Gastrocnemius medialis (tissue), 4 donors: ENCODE results near the gene UBE2V1.

Experiments used
- POLR2A ChIP-seq, 2 donors: fragments of 450-650 bp; IDR thresholded peaks; one replicate each; pipeline ENCODE4 v1.6.1; 2017; ENCODE audit warnings: antibody characterized with exemption in 2 of 2, mild to moderate bottlenecking in 2 of 2, moderate library complexity in 2 of 2
- TF ChIP-seq, protein P1 (sequence below), 5 experiments: fragments of 450-650 bp in 3 of 5; fragments of 200-600 bp in 2 of 5; sonication (generic) in 2 of 5; IDR thresholded peaks in 4 of 5; conservative IDR thresholded peaks in 1 of 5; 1 replicate in 4 of 5; 2 replicates in 1 of 5; pipeline ENCODE4 v1.5.1; 2016 to 2019; ENCODE audit warnings: antibody characterized with exemption in 5 of 5, mild to moderate bottlenecking in 3 of 5, moderate library complexity in 3 of 5

DNA sequence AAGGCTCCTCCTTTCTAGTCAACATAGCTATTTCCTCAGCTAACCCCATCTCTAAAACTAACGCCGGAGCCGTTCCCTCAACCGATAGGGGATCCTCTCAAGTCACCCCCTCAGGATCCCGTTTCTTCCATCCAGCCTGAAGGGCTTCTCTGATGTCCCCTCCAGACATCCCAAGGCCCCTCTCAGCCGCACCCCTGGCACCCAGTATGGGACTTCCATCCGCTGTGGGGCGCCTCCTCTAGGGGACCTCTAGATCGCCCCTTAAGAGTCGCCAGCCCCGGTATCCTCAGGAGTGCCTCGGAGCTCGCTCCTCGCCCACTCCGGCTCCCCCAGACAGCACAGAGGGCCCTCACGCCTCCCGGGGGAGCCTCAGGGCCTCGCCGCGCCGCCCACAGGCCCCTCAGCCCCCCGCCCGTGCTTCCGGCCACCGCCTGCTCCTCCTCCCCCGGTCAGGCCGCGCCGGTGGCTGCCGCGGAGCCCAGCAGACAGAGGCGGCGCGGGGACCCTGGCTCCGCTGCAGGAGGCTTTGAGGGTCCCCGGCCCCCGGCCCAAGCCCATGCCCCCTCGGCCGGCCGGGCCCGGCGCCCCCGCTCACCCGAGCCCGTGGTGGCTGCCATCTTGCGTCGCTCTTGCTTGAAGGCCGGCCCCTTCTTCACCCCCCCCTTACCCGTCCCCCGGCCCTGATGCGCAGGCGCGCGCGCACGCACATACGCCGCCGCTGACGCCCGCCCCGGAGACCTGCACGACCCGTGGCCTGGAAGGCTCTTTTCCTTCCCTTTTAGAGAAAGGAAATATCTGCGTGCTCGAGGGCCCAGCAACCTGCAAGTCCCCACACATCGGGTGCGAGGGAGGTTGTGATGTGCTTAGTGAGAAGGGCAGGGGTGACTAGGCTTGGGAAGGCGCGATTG, at the start of gene UBE2V1:
- TF ChIP-seq, protein P1, sequence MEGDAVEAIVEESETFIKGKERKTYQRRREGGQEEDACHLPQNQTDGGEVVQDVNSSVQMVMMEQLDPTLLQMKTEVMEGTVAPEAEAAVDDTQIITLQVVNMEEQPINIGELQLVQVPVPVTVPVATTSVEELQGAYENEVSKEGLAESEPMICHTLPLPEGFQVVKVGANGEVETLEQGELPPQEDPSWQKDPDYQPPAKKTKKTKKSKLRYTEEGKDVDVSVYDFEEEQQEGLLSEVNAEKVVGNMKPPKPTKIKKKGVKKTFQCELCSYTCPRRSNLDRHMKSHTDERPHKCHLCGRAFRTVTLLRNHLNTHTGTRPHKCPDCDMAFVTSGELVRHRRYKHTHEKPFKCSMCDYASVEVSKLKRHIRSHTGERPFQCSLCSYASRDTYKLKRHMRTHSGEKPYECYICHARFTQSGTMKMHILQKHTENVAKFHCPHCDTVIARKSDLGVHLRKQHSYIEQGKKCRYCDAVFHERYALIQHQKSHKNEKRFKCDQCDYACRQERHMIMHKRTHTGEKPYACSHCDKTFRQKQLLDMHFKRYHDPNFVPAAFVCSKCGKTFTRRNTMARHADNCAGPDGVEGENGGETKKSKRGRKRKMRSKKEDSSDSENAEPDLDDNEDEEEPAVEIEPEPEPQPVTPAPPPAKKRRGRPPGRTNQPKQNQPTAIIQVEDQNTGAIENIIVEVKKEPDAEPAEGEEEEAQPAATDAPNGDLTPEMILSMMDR (IDR thresholded peaks at IDR 0.05 in 4 of 5, conservative IDR thresholded peaks at IDR 0.05 in 1 of 5): peak in 3 of 5 experiments; percentile 30 to 50 (median 42)
- peak; percentile 90 to 91 for TF ChIP-seq POLR2A (IDR thresholded peaks at IDR 0.05)
